Measurements from ENCODE around the gene CCDC85C.

GRCh38 chr14:99521176-99522024, 82.6 kb downstream of the CCDC85C start:
- no peak for TF ChIP-seq CTCF (IDR thresholded peaks at IDR 0.05)
- no peak for TF ChIP-seq POLR2A (IDR thresholded peaks at IDR 0.05)

All from prostate gland (tissue), 2 donors.